ENCODE results near the gene TRIM71. TPM values are rescaled to one million over a fixed set of nuclear protein-coding genes. Genes with fewer than 3 reads are reported as not detected.
"Not testable (repeated sequence)": the region's sequence is repeated elsewhere in the genome, so short reads cannot be mapped to it uniquely, and the experiment has no call there.

TRIM71 gene
- total RNA-seq, 1 donor from 2014 or later: 3.6 TPM

- TF ChIP-seq, protein P1, sequence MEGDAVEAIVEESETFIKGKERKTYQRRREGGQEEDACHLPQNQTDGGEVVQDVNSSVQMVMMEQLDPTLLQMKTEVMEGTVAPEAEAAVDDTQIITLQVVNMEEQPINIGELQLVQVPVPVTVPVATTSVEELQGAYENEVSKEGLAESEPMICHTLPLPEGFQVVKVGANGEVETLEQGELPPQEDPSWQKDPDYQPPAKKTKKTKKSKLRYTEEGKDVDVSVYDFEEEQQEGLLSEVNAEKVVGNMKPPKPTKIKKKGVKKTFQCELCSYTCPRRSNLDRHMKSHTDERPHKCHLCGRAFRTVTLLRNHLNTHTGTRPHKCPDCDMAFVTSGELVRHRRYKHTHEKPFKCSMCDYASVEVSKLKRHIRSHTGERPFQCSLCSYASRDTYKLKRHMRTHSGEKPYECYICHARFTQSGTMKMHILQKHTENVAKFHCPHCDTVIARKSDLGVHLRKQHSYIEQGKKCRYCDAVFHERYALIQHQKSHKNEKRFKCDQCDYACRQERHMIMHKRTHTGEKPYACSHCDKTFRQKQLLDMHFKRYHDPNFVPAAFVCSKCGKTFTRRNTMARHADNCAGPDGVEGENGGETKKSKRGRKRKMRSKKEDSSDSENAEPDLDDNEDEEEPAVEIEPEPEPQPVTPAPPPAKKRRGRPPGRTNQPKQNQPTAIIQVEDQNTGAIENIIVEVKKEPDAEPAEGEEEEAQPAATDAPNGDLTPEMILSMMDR (conservative IDR thresholded peaks at IDR 0.05; ENCODE audit: low read depth, low read length): no peak
- DNase-seq (ENCODE audit: low read depth): no peak
- no peak overlapping the region for H3K4me3 ChIP-seq (ENCODE audit: low read depth, low read length)
Measured at GRCh38 chr3:32843510-32844321, 25.9 kb downstream of the TRIM71 start.

- H3K4me3 ChIP-seq (ENCODE audit: low read depth, low read length): no peak overlapping the region
- DNase-seq (ENCODE audit: low read depth): no peak
- TF ChIP-seq, protein P1 (conservative IDR thresholded peaks at IDR 0.05; ENCODE audit: low read depth, low read length): no peak
Measured at GRCh38 chr3:32844322-32844654, 26.5 kb downstream of the TRIM71 start.

DNA sequence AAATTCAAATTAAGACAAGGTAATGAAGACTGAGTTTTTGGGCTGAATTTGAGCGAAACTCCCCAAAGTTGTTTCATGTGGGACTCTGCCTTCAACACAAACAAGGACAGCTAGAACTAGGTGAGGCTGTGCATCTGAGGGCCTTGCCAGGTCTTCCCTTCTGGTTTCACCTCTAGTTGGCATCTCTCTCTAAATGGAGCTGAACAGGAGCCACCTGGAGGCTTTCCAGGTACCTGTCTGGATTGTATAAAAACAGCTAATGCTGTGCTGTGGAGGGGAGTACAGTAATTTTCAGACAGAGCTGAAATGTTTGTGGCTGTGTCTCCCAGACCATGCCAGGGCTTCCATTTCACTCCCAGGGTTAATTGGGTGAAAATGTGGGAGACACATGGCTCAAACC is 27.1 kb downstream of the TRIM71 start:
- no peak overlapping the region for H3K4me3 ChIP-seq (ENCODE audit: low read depth, low read length)
- DNase-seq (ENCODE audit: low read depth): no peak
- TF ChIP-seq, protein P1 (conservative IDR thresholded peaks at IDR 0.05; ENCODE audit: low read depth, low read length): no peak

- not testable (repeated sequence) for DNase-seq (ENCODE audit: low read depth)
Measured at GRCh38 chr3:32845546-32845945, 27.7 kb downstream of the TRIM71 start.

DNA sequence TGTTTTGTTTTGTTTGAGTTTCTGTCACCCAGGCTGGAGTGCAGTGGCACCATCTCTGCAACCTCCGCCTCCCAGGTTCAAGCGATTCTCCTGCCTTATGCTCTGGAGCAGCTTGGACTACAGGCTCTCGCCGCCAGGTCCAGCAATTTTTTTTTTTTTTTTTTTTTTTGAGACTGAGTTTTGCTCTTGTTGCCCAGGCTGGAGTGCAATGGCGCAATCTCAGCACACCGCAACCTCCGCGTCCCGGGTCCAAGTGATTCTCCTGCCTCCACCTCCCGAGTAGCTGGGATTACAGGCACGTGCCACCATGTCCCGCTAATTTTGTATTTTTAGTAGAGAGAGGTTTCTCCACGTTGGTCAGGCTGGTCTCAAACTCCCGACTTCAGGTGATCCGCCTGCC is 29.2 kb downstream of the TRIM71 start:
- H3K4me3 ChIP-seq (ENCODE audit: low read depth, low read length); DNase-seq (ENCODE audit: low read depth): not testable (repeated sequence)

More at GRCh38 chr3:32845546-32845945, 27.7 kb downstream of the TRIM71 start:
- H3K4me3 ChIP-seq (ENCODE audit: low read depth, low read length): not testable (repeated sequence)

- no peak for DNase-seq (ENCODE audit: low read depth)
- TF ChIP-seq, protein P1 (conservative IDR thresholded peaks at IDR 0.05; ENCODE audit: low read depth, low read length): no peak
- H3K4me3 ChIP-seq (ENCODE audit: low read depth, low read length): no peak overlapping the region
Measured at GRCh38 chr3:32847528-32847927, 29.7 kb downstream of the TRIM71 start.

DNA sequence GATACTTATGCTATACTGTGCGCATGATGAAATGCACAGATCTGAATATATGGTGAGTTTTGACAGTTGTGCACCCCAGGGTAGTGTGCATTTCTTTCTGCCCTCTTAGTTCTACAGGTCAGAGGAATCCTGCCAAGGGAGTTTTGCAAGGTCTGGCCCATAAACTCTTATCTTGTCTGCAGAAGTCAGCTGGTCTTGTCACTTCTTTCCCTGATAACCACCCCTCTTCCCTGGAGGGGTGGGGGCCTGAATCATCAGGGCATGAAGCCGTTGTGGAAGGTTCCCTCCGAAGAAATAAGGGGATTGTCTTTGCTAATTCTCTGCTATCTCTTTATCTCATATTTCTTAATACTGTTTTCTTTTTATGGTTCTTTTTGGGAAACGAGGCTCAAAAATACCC is 30.4 kb downstream of the TRIM71 start:
- no peak overlapping the region for H3K4me3 ChIP-seq (ENCODE audit: low read depth, low read length)
- TF ChIP-seq, protein P1 (conservative IDR thresholded peaks at IDR 0.05; ENCODE audit: low read depth, low read length): no peak
- no peak for DNase-seq (ENCODE audit: low read depth)

DNA sequence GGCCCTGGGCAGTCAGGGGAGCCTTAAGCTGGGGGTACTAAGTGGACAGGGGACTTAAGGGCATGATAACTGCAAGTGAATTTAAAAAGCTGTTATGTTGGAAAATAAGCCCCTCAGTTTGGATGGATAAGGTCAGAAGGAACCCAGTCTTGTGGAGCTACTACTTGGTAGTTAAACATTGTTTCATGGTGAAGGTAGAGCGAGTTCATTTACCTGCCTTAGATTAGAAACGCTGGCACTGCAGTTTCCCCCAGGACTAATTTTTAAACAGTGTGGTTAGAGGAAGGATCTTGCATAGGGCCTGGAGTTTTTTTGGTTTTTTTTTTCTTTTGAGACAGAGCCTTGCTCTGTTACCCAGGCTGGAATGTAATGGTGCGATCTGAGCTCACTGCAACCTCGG is 31.2 kb downstream of the TRIM71 start:
- TF ChIP-seq, protein P1 (conservative IDR thresholded peaks at IDR 0.05; ENCODE audit: low read depth, low read length): no peak
- DNase-seq (ENCODE audit: low read depth): no peak
- H3K4me3 ChIP-seq (ENCODE audit: low read depth, low read length): no peak overlapping the region
